GM18507 (cell line): Measurements from ENCODE around the gene PPP2R2B.
"Not testable (repeated sequence)": the region's sequence is repeated elsewhere in the genome, so short reads cannot be mapped to it uniquely, and the experiment has no call there.

Source experiments
- DNase-seq: peaks from one replicate; pipeline ENCODE4 v3.0.0; 2011; ENCODE audit warnings: low read depth; ENCODE audit not compliant: insufficient read length; ENCODE audit errors: extremely low spot score
- FAIRE-seq: peaks from 2 replicates; lab custom pipeline; 2011; peaks lifted over from hg19 to GRCh38; lab: Jason Lieb, UNC

The PPP2R2B gene

GRCh38 chr5:146592352-146592751 lies 286.2 kb downstream of the PPP2R2B start:
- FAIRE-seq (no peak), DNase-seq (no peak)

GRCh38 chr5:146589028-146589345 lies 289.6 kb downstream of the PPP2R2B start:
- FAIRE-seq: no peak

GRCh38 chr5:146588331-146589027 lies 290.1 kb downstream of the PPP2R2B start:
- FAIRE-seq: no peak

More at GRCh38 chr5:146589028-146589345, 289.6 kb downstream of the PPP2R2B start:
- DNase-seq: no peak

GRCh38 chr5:146586752-146587151 lies 291.8 kb downstream of the PPP2R2B start:
- DNase-seq (no peak), FAIRE-seq (no peak)

More at GRCh38 chr5:146588331-146589027, 290.1 kb downstream of the PPP2R2B start:
- DNase-seq: no peak

- DNase-seq (no peak), FAIRE-seq (no peak)
These were observed 293.8 kb downstream of the PPP2R2B start for GRCh38 chr5:146584750-146585149.

GRCh38 chr5:146582051-146582596 lies 296.4 kb downstream of the PPP2R2B start:
- FAIRE-seq: no peak
- no peak for DNase-seq

GRCh38 chr5:146580237-146580636 lies 298.3 kb downstream of the PPP2R2B start:
- DNase-seq: no peak
- no peak for FAIRE-seq

GRCh38 chr5:146574713-146575112 lies 303.8 kb downstream of the PPP2R2B start:
- DNase-seq: no peak
- FAIRE-seq: no peak

GRCh38 chr5:146568161-146568560 lies 310.4 kb downstream of the PPP2R2B start:
- no peak for FAIRE-seq

GRCh38 chr5:146565764-146566367 lies 312.7 kb downstream of the PPP2R2B start:
- DNase-seq (peak; percentile 11), FAIRE-seq (peak; percentile 70)

More at GRCh38 chr5:146568161-146568560, 310.4 kb downstream of the PPP2R2B start:
- DNase-seq: no peak

GRCh38 chr5:146564007-146564762 lies 314.4 kb downstream of the PPP2R2B start:
- FAIRE-seq: no peak

GRCh38 chr5:146562461-146562860 lies 316.1 kb downstream of the PPP2R2B start:
- DNase-seq (no peak), FAIRE-seq (no peak)

More at GRCh38 chr5:146564007-146564762, 314.4 kb downstream of the PPP2R2B start:
- DNase-seq: no peak

GRCh38 chr5:146561711-146562110 lies 316.8 kb downstream of the PPP2R2B start:
- no peak for FAIRE-seq

GRCh38 chr5:146560205-146560812 lies 318.2 kb downstream of the PPP2R2B start:
- no peak for DNase-seq

More at GRCh38 chr5:146561711-146562110, 316.8 kb downstream of the PPP2R2B start:
- DNase-seq: no peak

GRCh38 chr5:146556884-146557283 lies 321.7 kb downstream of the PPP2R2B start:
- FAIRE-seq, DNase-seq: not testable (repeated sequence)

More at GRCh38 chr5:146560205-146560812, 318.2 kb downstream of the PPP2R2B start:
- no peak for FAIRE-seq

GRCh38 chr5:146553446-146553845 lies 325.1 kb downstream of the PPP2R2B start:
- DNase-seq (no peak), FAIRE-seq (no peak)

GRCh38 chr5:146549615-146550014 lies 328.9 kb downstream of the PPP2R2B start:
- DNase-seq (no peak), FAIRE-seq (no peak)

GRCh38 chr5:146548781-146549449 lies 329.6 kb downstream of the PPP2R2B start:
- no peak for DNase-seq
- no peak for FAIRE-seq

GRCh38 chr5:146544232-146544631 lies 334.3 kb downstream of the PPP2R2B start:
- DNase-seq (no peak), FAIRE-seq (no peak)
